Activated CD4-positive, alpha-beta T cell treated with anti-CD3 and anti-CD28 coated beads, Interleukin-2, amount 50 U/mL, for 4 hours (primary cell): ENCODE data around the gene ST6GALNAC1.
"Not testable (repeated sequence)": the region's sequence is repeated elsewhere in the genome, so short reads cannot be mapped to it uniquely, and the experiment has no call there.

Source experiments
- DNase-seq, 2 experiments: peaks; one replicate each; pipeline ENCODE4 v3.0.0-alpha.2; 2020

Gene ST6GALNAC1

DNA sequence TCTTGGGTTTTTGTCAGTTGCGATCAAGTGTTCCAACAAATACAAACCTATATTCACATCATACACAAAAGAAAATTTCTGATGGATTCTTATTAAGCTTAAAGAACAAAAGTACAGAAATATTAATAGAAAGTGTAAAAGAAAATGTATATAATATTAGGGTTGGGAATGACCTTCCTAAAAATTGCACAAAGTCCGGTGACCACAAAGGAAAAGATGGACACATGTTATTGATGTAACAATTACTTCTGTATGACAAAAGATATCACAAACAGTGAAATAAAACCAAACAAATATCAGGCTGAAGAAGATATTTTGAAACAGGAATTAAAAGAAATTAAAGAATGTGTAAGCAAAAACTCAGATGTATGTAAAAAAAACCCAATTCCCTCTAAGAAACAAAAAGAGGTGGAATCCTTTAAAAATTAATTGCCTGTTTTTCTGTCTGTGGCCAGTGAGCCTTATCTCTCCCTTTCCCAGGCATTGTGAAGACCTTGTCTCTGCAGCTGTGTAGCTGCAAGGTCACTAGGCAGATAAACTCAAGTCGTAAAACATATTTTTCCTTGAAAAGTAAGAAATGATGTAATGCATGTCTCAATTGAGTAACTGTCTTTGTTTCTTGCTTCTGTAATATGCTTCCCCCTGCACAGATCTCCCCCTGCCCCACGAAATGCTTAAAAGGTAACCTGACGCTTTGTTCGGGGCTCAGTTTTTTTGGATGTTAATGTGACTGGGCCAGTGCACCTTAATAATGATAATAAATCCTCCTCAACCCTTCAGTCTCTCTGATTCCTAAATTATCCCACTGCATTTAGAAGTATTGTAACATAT is 2.8 kb downstream of the ST6GALNAC1 start:
- DNase-seq, result no peak

DNA sequence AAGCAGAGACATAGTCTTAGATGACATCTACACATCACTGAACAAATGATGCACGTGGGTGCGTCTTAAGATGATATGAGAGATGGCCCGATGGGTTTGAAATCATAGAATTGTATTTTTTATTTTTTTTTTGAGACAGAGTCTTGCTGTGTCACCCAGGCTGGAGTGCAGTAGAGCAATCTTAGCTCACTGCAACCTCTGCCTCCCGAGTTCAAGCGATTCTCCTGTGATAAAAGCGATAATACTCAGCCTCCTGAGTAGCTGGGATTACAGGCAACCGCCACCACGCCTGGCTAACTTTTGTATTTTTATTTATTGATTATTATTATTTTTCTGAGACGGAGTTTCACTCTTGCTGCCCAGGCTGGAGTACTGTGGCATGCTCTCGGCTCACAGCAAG is 5.3 kb downstream of the ST6GALNAC1 start:
- no peak for DNase-seq

DNA sequence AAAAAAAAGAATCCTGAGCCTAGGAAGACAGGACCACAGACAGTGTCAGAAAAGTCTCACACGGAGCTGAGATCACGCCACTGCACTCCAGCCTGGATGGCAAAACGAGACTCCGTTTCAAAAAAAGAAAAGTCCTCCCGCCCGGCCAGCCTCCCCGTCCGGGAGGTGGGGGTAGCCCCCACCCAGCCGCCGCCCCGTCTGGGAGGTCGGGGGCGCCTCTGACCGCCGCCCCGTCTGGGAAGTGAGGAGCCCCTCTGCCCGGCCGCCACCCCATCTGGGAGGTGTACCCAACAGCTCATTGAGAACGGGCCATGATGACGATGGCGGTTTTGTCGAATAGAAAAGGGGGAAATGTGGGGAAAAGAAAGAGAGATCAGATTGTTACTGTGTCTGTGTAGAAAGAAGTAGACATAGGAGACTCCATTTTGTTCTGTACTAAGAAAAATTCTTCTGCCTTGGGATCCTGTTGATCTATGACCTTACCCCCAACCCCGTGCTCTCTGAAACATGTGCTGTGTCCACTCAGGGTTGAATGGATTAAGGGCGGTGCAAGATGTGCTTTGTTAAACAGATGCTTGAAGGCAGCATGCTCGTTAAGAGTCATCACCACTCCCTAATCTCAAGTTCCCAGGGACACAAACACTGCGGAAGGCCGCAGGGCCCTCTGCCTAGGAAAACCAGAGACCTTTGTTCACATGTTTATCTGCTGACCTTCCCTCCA is 6.9 kb downstream of the ST6GALNAC1 start:
- not testable (repeated sequence) for DNase-seq

DNA sequence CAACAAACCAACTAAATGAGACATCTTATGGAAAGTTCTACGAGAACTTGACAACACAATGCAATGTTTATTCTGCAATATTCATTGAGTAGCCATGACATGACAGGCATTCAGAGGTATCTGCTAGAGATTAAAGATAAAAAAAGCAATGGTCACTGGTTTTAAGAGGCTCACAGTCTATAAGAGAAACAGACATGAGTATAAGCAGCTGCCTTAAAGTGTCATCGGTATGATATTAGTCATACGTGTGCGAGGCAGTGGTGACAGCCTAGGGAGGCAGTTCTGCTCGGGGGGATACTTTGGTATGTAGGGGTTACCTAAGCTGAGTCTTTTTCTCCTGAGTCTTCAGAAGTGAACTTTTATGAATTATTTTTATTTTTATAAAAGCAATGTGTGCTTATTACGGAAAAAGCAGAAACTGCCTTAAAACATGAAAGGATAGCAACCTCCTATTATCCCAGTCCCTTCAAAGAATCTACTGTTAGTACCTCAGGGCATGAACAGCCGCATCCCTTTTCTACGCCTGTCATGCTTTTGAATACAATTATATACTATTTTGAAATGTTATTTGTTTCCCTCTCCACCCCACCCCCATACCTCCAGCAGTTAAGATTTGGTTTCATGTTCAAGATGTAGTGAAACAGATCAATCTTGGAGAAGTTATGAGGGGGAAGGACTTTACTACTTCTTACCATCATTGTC is 7.7 kb downstream of the ST6GALNAC1 start:
- no peak for DNase-seq

DNA sequence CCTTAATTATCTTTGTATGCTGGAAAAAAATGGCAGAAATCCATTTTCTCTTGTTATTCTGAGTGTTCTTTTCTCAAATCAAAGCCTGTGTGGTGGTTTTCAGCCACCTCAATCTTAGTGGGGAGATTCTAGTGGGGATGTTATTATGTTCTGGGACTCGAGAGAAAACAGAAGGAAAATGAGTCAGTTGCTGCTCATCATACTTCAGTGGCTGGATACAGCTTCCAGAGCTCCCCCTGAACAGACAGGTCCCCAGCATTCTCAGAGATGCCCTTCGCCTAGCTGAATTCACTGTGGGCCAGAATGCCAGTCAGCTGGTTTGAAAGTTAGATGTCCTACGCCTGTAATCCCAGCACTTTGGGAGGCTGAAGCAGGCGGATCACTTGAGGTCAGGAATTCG is 8.5 kb downstream of the ST6GALNAC1 start:
- no peak for DNase-seq

DNA sequence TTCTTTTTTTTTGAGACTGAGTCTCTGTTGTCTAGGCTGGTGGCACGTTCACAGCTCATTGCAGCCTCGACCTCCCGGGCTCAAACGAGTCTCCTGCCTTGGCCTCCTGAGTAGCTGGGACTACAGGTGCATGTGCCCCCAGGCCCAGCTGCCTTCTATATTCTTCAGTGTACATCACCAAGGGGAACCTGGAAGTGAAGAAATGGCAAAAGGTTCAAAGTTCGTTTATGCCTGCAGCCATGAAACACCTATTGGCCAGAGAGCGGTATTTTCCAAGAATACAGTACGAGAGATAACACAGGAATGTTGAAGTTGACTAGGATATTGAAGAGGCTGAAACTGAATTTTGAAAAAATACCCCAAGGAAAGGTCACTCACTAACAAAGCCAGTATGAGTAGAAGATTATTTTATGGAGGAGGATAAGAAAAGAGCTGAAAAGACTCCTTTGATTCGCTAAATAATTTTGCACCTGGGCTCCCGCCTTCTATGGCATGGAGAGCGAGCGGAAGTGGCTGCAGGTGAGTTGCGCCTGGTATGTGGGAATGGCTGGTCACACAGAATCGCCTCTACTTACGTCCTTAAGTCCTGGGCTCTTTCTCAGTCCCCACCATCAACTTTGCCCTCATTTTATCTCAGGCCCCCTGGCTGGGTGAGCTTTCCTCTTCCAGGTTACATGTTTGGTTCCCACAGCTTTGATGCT is 9.8 kb downstream of the ST6GALNAC1 start:
- no peak for DNase-seq

DNA sequence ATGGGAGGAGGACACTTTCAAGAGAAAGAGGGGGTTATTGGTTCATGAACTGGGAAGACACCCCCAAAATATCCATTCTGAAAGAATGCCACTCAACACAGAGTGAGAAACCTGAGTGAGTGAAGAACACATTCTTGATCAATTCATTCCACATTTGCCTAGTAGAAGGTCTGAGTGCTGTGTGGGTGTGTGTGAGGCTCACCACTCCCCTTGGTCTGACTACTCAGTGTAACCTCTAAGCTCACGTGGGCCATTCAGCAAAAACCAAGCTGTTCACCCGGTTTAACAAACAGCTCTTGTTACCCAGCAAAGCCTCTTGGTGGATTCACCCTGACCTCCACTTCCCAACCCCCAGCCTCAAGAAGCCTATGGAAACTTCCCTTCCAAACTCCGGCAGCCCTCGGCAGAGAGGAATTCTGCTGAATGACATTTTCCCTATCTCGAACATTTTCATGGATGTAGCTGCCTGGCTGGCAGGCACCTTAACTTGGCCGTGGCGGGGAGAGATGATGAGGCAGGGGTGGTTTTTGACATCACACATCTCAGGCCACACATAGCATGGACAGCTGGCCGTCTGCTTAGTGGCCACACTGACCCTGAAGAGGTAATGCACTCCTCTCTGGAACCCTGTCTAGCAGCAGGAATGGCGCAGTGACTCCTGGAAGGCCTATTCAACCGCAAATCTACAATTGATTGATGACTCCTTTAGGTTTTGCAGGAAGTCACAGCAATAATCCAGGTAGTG is 11.6 kb downstream of the ST6GALNAC1 start:
- DNase-seq, result no peak

DNA sequence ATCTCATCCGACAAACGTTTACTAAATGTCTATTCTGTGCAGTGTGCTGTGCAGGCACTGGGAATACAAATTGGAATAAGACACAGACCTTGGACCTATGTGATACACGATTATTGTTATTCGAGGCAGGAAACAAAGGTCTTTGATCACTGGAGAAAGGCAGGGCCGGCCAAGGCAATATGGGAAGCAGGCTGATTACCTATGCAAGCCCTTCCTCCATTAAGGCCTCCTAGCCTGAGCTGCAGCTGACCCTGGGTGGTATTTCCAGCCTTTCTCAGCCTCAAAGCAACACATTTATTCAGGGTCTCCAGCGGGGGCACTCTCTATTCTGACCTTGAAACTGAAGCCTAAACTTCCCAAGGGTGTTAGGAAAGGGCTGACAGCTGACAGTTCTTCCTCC is 13.4 kb downstream of the ST6GALNAC1 start:
- DNase-seq, result no peak

DNA sequence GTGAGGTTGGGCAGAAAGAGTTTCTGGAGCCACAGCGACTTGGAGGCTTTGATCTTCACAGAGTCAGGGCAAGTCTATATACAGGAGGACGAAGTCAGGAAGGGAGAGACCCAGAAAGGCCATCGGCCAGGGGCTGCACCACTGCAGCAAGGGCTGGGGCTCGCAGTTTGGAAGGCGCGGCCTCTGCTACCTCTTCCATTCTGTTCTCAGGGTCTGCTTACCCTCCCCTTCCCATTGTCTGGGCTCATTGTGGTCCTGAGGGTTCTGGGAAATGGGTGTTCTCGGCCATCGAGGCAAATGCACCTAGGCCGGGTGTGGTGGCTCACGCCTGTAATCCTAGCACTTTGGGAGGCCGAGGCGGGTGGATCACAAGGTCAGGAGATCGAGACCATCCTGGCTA is 16.0 kb downstream of the ST6GALNAC1 start:
- no peak for DNase-seq

DNA sequence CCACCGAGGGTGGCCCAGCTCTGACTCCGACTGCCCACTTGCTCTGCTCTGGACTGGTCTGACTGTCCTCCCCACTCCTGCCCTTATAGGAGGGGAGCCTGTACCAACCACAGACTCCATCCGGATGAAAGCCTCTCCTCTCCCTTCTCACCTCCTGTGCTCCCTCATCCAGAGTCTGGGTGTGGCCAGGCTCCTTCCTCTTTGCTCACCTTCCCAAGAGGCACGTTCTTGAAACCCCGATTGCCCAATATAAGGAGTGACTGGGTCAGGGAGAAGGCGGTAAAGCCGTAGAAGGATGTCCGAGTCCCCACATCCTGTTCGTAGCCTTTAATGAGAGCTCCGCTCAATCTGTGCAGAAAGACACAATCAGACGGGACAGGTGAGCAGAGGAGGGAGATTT is 17.1 kb downstream of the ST6GALNAC1 start:
- no peak for DNase-seq

DNA sequence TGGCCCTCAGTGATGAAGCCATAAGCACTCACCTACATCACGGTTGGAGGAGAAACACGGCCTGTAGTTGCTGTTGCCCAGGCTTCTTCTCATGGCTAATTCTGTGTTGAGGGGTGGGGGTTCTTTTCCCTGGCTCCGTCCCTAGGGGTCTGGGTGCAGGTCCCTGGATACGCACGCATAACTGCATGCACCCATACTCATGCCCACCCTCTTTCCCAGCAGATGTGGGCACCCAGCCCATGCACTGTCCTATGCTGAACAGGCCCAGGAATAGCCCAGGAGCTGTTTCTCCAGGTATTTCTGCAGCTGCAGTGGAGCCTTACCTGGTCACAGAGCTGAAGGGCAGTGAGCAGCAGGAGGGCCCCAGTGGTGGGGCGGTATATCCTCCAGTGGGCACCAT is 18.1 kb downstream of the ST6GALNAC1 start:
- DNase-seq, result no peak

DNA sequence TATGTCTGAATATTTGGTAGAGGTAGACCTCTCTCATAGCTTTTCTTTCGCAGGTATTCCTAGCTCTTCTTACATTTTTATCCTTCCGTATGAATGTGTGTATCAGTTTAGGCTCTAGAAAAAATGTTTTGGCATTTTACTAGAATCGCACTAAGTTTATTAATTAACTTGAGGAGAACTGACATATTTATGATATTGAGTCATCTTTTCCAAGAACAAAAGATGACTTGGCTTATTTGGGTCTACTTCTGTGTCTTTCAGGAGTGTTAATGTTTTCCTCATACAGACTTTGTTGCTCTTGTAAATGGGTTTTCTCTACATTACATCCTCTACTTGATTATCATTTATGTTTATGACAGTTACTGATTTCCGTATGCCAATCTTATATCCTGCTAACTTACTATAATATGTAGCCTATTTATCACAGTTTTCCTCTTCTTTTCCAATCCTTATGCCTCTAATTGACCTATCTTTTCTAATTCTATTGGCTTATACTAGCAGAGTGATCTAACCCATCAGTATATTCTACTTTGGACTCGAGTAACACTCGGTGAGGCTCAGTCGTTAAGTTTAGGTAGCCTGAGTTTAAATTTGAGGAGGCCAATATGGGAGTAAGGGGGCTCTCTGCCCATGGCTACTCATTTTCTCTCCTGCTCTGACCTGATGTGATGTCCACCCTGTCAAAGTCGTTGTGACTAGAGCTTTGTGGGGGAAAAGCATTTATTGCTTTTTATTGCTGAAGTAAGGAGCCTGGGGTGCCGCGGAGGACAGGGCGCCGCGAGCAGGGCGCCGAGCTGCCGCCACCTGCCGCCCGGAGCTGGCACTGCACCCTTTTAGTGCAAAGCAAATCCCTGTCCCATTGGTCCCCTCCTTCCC is 20.0 kb downstream of the ST6GALNAC1 start:
- DNase-seq, result peak; percentile 69

DNA sequence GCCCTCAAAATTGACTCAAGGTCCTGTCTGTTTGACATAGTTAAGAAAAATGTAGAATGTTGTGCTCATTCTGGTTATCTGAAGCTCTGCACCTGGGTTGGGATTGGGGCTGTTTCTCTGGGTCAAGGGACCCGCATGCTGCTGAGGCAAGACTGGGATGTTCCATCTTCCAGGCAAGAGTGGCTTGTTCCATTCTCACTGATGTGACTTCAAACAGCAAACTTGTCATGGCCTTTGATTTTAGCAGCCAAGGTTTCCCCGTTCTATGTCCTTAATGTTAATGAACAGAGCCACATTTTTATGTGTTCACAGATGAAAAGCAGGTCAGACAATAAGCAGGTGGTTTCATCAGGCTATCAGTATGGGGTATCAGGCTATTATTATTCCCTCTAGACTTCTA is 25.7 kb downstream of the ST6GALNAC1 start:
- no peak for DNase-seq

DNA sequence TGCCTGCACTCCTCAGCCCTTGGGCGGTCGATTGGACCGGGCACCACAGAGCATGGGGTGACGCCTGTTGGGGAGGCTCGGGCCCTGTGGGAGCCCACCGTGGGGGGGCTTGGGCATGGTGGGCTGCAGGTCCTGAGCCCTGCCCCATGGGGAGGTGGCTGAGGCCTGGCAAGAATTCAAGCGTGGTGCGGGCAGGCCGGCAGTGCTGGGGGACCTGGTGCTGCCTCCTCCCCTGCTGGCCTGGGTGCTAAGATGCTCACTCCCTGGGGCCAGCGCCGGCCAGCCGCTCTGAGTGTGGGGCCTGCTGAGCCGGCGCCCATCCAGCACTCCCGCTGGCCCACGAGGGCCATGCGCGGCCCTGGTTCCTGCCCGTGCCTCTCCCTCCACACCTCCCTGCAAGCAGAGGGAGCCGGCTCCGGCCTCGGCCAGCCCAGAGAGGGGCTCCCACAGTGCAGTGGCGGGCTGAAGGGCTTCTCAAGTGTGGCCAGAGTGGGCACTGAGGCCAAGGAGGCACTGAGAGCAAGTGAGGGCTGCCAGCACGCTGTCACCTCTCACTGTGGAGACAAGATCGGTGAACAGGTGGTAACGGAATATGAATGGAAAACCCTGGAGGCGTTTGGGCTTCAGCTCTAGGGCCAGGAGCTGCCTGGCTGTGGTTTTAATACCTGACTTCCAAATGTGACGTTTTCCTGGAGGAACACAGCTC is 28.5 kb downstream of the ST6GALNAC1 start:
- no peak for DNase-seq

DNA sequence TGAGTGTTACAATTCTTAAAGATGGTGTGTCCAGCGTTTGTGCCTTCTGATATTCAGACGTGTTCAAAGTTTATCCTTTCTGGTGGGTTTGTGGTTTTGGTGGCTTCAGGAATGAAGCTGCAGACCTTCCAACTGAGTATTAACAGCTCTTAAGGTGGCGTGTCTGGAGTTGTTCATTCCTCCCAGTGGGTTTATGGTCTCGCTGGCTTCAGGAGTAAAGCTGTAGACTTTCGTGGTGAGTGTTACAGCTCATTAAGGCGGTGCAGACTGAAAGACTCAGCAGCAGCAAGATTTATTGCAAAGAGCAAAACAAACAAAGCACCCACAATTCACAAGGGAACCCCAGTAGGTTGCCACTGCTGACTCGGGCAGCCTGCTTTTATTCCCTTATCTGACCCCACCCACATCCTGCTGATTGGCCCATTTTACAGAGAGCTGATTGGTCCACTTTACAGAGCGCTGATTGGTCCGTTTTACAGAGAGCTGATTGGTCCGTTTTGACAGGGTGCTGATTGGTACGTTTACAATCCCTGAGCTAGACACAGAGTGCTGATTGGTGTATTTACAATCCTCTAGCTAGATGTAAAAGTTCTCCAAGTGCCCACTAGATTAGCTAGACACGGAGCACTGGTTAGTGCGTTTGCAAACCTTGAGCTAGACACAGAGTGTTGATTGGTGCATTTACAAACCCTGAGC is 29.3 kb downstream of the ST6GALNAC1 start:
- not testable (repeated sequence) for DNase-seq

DNA sequence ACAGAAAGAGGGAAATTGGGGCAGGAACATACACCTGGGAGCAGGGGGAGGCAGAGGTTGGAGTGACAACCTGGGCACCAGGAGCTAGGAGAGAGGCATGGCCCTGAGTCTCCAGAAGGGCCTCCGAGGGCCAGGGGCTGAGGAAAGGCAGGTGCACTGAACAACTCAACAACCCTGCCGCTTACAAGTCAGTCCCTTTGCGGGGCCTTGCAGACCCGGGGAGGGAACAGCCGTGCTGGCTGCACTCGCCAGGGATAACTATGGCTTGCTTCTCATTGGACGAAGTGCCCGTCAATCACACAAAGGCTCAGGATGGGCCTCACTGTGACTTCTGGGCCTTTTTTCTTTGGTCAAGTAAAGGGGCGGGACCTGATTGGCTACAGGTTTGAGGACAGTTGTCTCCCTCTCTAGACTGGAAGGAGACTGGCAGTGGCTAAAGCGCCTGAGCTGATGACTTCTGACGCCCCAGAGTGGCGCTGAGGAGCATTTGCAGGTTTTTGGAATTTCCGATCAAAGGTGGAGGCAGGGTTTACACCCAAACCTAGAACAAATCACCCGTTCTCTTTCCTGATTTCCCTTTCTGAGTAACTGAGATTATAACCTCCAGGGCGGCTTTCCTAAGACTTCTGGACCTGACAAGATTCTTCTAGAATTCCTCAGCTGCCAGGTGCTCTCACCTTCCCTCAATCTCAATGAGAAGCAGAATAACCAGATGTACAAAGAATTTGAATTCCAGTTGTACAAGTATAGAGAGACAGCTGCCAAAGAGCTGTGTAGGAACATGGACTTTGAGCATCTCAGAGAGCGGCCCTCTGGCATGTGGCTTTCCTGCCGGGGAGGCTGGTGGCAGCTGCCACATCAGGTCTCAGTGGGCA is 30.3 kb downstream of the ST6GALNAC1 start:
- no peak for DNase-seq

DNA sequence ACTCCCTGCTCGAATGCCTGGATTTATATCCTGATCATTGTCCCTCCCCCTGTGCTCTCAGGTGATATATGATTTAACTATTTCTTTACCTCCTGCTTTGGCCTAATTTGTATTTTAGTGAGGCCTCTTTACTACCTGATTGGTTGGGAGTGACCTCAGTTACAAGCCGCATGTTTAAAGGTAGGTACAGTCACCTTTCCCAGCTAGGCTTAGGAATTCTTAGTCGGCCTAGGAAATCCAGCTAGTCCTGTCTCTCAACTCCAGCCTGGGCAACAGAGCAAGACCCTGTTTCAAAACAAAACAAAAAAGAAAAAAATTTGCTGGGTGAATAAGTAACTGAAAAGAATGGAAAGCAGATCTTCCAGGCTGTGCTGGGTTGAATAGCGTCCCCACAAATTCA is 31.1 kb downstream of the ST6GALNAC1 start:
- no peak for DNase-seq

DNA sequence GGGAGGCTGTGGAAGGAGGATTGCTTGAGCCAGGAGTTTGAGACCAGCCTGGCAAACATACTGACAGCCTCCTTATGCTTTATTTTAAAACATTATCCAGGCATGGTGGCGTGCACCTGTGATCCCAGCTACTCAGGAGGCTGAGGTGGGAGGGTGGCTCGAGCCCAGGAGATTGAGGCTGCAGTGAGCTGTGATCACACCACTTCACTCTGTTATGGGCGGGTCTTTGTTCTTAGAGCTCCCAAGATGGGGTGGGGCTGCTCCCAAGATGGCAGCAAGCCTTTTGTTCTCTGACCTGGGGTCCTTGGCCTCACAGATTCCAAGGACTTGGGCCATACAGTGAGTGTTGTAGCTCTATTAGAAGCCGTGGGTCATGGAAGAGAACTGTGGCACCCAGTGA is 31.8 kb downstream of the ST6GALNAC1 start:
- DNase-seq, result no peak
